IMR-90 (cell line): ENCODE data around the gene ERMP1. TPM values are rescaled to one million over a fixed set of nuclear protein-coding genes. Genes with fewer than 3 reads are reported as not detected.

Experiments
- ATAC-seq: fragments of 200-7000 bp; cut with Tn5 transposase; 2 replicates; pipeline ENCODE4 v1.9.1; 2020; ENCODE audit warnings: low read depth, mild to moderate bottlenecking, moderate library complexity
- BruUV-seq: library from RNA; stranded (reverse); fragments of 400-500 nt; replicated peaks from 2 replicates; lab custom pipeline; 2021; lab: Mats Ljungman, UMichigan
- CTCF ChIA-PET: fragments of 300-600 bp; formaldehyde crosslinking; extraction: SDS; loops from one replicate; lab custom pipeline; 2021; ENCODE audit warnings: antibody characterized with exemption; lab: Yijun Ruan, JAX
- POLR2A ChIA-PET: fragments of 300-600 bp; sonication (Branson Sonifier 250); formaldehyde crosslinking; loops from one replicate; lab custom pipeline; 2022; ENCODE audit warnings: antibody characterized with exemption; ENCODE audit not compliant: unreplicated experiment; lab: Charles Lee
- DNase-seq: peaks from one replicate; pipeline ENCODE4 v3.0.0; 2013
- H2AFZ ChIP-seq: replicated peaks from 2 replicates; pipeline ENCODE3; 2013; ENCODE audit warnings: low read length, mild to moderate bottlenecking; ENCODE audit not compliant: poor library complexity
- H2AK5ac ChIP-seq: 2 replicates; pipeline ENCODE4 v1.6.1; 2013; ENCODE audit warnings: low read depth, low read length, inconsistent platforms
- H2AK9ac ChIP-seq: replicated peaks from 2 replicates; pipeline ENCODE3; 2013; ENCODE audit warnings: mild to moderate bottlenecking, low read depth, low read length, moderate library complexity; ENCODE audit not compliant: poor library complexity
- H2BK120ac ChIP-seq: 2 replicates; pipeline ENCODE4 v1.6.1; 2013; ENCODE audit warnings: low read depth, low read length, inconsistent platforms
- H2BK15ac ChIP-seq: 3 replicates; pipeline ENCODE4 v1.6.1; 2013; ENCODE audit warnings: low read depth, low read length, inconsistent platforms
- H2BK20ac ChIP-seq: 2 replicates; pipeline ENCODE4 v1.6.1; 2013; ENCODE audit warnings: low read depth, mild to moderate bottlenecking, inconsistent platforms, low read length, moderate library complexity
- H2BK5ac ChIP-seq: 2 replicates; pipeline ENCODE4 v1.6.1; 2013; ENCODE audit warnings: mild to moderate bottlenecking, low read depth, low read length, inconsistent platforms; ENCODE audit not compliant: poor library complexity, severe bottlenecking
- H3K14ac ChIP-seq: replicated peaks from 2 replicates; pipeline ENCODE4 v1.6.1; 2013; ENCODE audit warnings: low read depth, low read length, inconsistent platforms
- H3K18ac ChIP-seq: 2 replicates; pipeline ENCODE4 v1.6.1; 2013; ENCODE audit warnings: low read depth, low read length, control low read depth
- H3K23ac ChIP-seq: 2 replicates; pipeline ENCODE4 v1.6.1; 2013; ENCODE audit warnings: low read depth, low read length, inconsistent platforms
- H3K27ac ChIP-seq: 2 replicates; pipeline ENCODE4 v1.5.1; 2013; ENCODE audit warnings: mild to moderate bottlenecking, control low read depth, low read length; ENCODE audit not compliant: insufficient read depth
- H3K27me3 ChIP-seq: 2 replicates; pipeline ENCODE4 v1.6.1; 2013; ENCODE audit warnings: low read length; ENCODE audit not compliant: control insufficient read depth, insufficient read depth
- H3K36me3 ChIP-seq: 2 replicates; pipeline ENCODE4 v1.6.1; 2013; ENCODE audit warnings: low read length, mixed read lengths; ENCODE audit not compliant: control insufficient read depth, insufficient read depth
- H3K4ac ChIP-seq: 2 replicates; pipeline ENCODE4 v1.6.1; 2013; ENCODE audit warnings: low read depth, low read length, inconsistent platforms
- H3K4me1 ChIP-seq: 2 replicates; pipeline ENCODE4 v1.6.1; 2013; ENCODE audit warnings: low read length, mixed read lengths; ENCODE audit not compliant: control insufficient read depth, insufficient read depth
- H3K4me2 ChIP-seq: 2 replicates; pipeline ENCODE4 v1.6.1; 2013; ENCODE audit warnings: low read depth, mild to moderate bottlenecking, control low read depth, low read length, moderate library complexity
- H3K4me3 ChIP-seq: 2 replicates; pipeline ENCODE4 v1.5.1; 2013; ENCODE audit warnings: low read depth, mild to moderate bottlenecking, control low read depth, low read length, moderate library complexity; ENCODE audit not compliant: insufficient read depth
- H3K56ac ChIP-seq: 2 replicates; pipeline ENCODE4 v1.6.1; 2013; ENCODE audit warnings: low read length, inconsistent platforms; ENCODE audit not compliant: insufficient read depth; ENCODE audit errors: extremely low read depth
- H3K79me1 ChIP-seq, 2 experiments: 2 replicates each; pipeline ENCODE4 v1.6.1; 2013; ENCODE audit warnings: low read length in 2 of 2, inconsistent platforms in 1 of 2, low read depth in 1 of 2
- H3K9ac ChIP-seq: 2 replicates; pipeline ENCODE4 v1.6.1; 2013; ENCODE audit warnings: low read depth, low read length, control low read depth
- H3K9me1 ChIP-seq: 2 replicates; pipeline ENCODE4 v1.6.1; 2013; ENCODE audit warnings: low read length, inconsistent platforms; ENCODE audit not compliant: insufficient read depth
- H3K9me3 ChIP-seq: 2 replicates; pipeline ENCODE4 v1.6.1; 2013; ENCODE audit warnings: low read length; ENCODE audit not compliant: control insufficient read depth, insufficient read depth
- H4K20me1 ChIP-seq: 2 replicates; pipeline ENCODE4 v1.6.1; 2013; ENCODE audit warnings: low read length, inconsistent platforms; ENCODE audit not compliant: insufficient read depth
- H4K5ac ChIP-seq: 2 replicates; pipeline ENCODE4 v1.6.1; 2013; ENCODE audit warnings: mild to moderate bottlenecking, low read depth, low read length, control low read depth
- H4K8ac ChIP-seq, 2 experiments: 2 replicates each; pipeline ENCODE4 v1.6.1; 2013; ENCODE audit warnings: low read depth in 2 of 2, low read length in 2 of 2, control low read depth in 1 of 2, inconsistent platforms in 1 of 2
- H4K91ac ChIP-seq: 2 replicates; pipeline ENCODE4 v1.6.1; 2013; ENCODE audit warnings: low read depth, low read length, inconsistent platforms; ENCODE audit not compliant: insufficient read depth
- BHLHE40 ChIP-seq: fragments of 150-350 bp; IDR thresholded peaks from 2 replicates; pipeline ENCODE4 v1.6.1; 2016; ENCODE audit warnings: mild to moderate bottlenecking, low read depth, low read length
- CHD1 ChIP-seq: IDR thresholded peaks from 2 replicates; pipeline ENCODE4 v1.6.1; 2012; ENCODE audit warnings: low read depth, low read length, improper control_type of control experiment
- CTCF ChIP-seq: conservative IDR thresholded peaks from 2 replicates; pipeline ENCODE4 v1.5.1; 2012; ENCODE audit warnings: mild to moderate bottlenecking, low read depth, low read length, improper control_type of control experiment
- FOS ChIP-seq: fragments of 150-350 bp; IDR thresholded peaks from 2 replicates; pipeline ENCODE4 v1.6.1; 2016; ENCODE audit warnings: low read depth, low read length
- MAFK ChIP-seq: IDR thresholded peaks from 2 replicates; pipeline ENCODE4 v1.6.1; 2012; ENCODE audit warnings: low read depth, low read length, improper control_type of control experiment
- MAZ ChIP-seq: IDR thresholded peaks from 2 replicates; pipeline ENCODE4 v1.6.1; 2012; ENCODE audit warnings: low read depth, mild to moderate bottlenecking, low read length, improper control_type of control experiment, moderate library complexity, borderline replicate concordance
- MXI1 ChIP-seq: IDR thresholded peaks from 2 replicates; pipeline ENCODE4 v1.6.1; 2012; ENCODE audit warnings: low read depth, mild to moderate bottlenecking, low read length, moderate library complexity, borderline replicate concordance
- NFE2L2 ChIP-seq: fragments of 150-350 bp; IDR thresholded peaks from 2 replicates; pipeline ENCODE4 v1.6.1; 2016; ENCODE audit warnings: low read depth, mild to moderate bottlenecking, low read length
- RCOR1 ChIP-seq: IDR thresholded peaks from 2 replicates; pipeline ENCODE4 v1.6.1; 2012; ENCODE audit warnings: mild to moderate bottlenecking, low read length, improper control_type of control experiment; ENCODE audit not compliant: insufficient replicate concordance
- RFX5 ChIP-seq: IDR thresholded peaks from 2 replicates; pipeline ENCODE4 v1.8.0; 2012; ENCODE audit warnings: low read depth, mild to moderate bottlenecking, low read length, moderate library complexity
- WGBS, 2 experiments: methylation state at CpG; one replicate each; pipeline versions ENCODE4 v1.1.5 to v1.1.7; 2013; ENCODE audit warnings: missing lambda C conversion rate in 2 of 2; ENCODE audit not compliant: insufficient read length in 1 of 2; ENCODE audit errors: extremely low coverage in 2 of 2; 5-methylcytosine and 5-hydroxymethylcytosine counted together
- dilution Hi-C: fragments of 300-500 bp; cut with HindIII; formaldehyde crosslinking; loops from one replicate; pipeline ENCODE4 v1.14.3; 2018; ENCODE audit warnings: low sequenced_read_pairs; ENCODE audit not compliant: unreplicated experiment
- in situ Hi-C: fragments of 300-500 bp; cut with MboI; formaldehyde crosslinking; loops from 3 replicates; pipeline ENCODE4 v1.14.3; 2019; ENCODE audit warnings: low sequenced_read_pairs, inconsistent platforms, mixed read lengths
- intact Hi-C: fragments of 100-400 bp; cut with micrococcal nuclease; formaldehyde crosslinking; loops from 2 replicates; pipeline ENCODE4 v1.10.0; 2022
- polyA plus RNA-seq, 3 experiments: library from polyadenylated mRNA; depleted of rRNA; stranded (reverse); fragments of >200 nt; gene quantifications; 2 replicates each; pipeline ENCODE4 v1.2.3, GENCODE V29; 2012; ENCODE audit warnings: low replicate concordance in 1 of 3
- total RNA-seq: library from RNA; depleted of rRNA; stranded (reverse); fragments of >200 nt; gene quantifications from 2 replicates; pipeline ENCODE4 v1.2.3, GENCODE V29; 2012

The ERMP1 gene
- total and polyA plus RNA-seq, 2 of the 4 experiments (the other 2 are of a cell fraction), result 2.2 to 4.7 TPM

- Histone ChIP-seq H3K79me1 (no peaks in the 10 kb centered on the region), H3K4me3 (no peak overlapping the region), H4K5ac (no peak overlapping the region), H2AK5ac (no peak overlapping the region), H3K23ac (no peak overlapping the region), H2AK9ac (no peak overlapping the region), H3K27ac (no peak overlapping the region), H4K20me1 (no peaks in the 10 kb centered on the region), H3K9ac (no peak overlapping the region), H3K4ac (no peak overlapping the region), H3K36me3 (no peaks in the 10 kb centered on the region), H3K9me3 (no peaks in the 10 kb centered on the region), H3K4me2 (no peak overlapping the region), H3K18ac (no peak overlapping the region), H3K4me1 (no peaks in the 10 kb centered on the region), H2BK15ac (no peak overlapping the region), H3K9me1 (no peaks in the 10 kb centered on the region), H2BK20ac (no peak overlapping the region), H3K27me3 (no peaks in the 10 kb centered on the region), H2AFZ (no peak overlapping the region), H4K91ac (no peak overlapping the region), H4K8ac (no peak overlapping the region), H2BK5ac (no peak overlapping the region), H3K14ac (no peak overlapping the region), H2BK120ac (no peak overlapping the region), H3K56ac (no peak overlapping the region)
- intact Hi-C loops, result no loop called here
- POLR2A ChIA-PET, result no interaction called here
- DNase-seq (no peak), ATAC-seq (no peak; the same call in 1 of the 2 replicates)
- WGBS, 2 experiments, result no CpG with 5 or more reads among the region's 1 CpG
- TF ChIP-seq CHD1 (no peak), NFE2L2 (no peak), MAFK (no peak), RFX5 (no peak), FOS (no peak), CTCF (no peak), MAZ (no peak), RCOR1 (no peak), BHLHE40 (no peak), MXI1 (no peak)
- CTCF ChIA-PET, result interaction anchor here (1.0 kb wide), 2 partner anchors 13 to 21 kb away, joined by 3 to 4 read pairs; no protein-coding TSS in a partner anchor
- dilution Hi-C loops, result no loop called here
- in situ Hi-C loops, result no loop called here
- no TSS peak for BruUV-seq
Measured at GRCh38 chr9:5811751-5812150, 21.2 kb downstream of the ERMP1 start.
